ENCODE measurements around the gene GDF10.

- TF ChIP-seq, protein P1, sequence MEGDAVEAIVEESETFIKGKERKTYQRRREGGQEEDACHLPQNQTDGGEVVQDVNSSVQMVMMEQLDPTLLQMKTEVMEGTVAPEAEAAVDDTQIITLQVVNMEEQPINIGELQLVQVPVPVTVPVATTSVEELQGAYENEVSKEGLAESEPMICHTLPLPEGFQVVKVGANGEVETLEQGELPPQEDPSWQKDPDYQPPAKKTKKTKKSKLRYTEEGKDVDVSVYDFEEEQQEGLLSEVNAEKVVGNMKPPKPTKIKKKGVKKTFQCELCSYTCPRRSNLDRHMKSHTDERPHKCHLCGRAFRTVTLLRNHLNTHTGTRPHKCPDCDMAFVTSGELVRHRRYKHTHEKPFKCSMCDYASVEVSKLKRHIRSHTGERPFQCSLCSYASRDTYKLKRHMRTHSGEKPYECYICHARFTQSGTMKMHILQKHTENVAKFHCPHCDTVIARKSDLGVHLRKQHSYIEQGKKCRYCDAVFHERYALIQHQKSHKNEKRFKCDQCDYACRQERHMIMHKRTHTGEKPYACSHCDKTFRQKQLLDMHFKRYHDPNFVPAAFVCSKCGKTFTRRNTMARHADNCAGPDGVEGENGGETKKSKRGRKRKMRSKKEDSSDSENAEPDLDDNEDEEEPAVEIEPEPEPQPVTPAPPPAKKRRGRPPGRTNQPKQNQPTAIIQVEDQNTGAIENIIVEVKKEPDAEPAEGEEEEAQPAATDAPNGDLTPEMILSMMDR (IDR thresholded peaks at IDR 0.05): no peak
- TF ChIP-seq POLR2A (IDR thresholded peaks at IDR 0.05): no peak
Measured at GRCh38 chr10:47300429-47300931, 483 bp downstream of the GDF10 start.
